Breast epithelium (tissue), 4 donors: ENCODE measurements around the gene ZMIZ1. TPM values are rescaled to one million over a fixed set of nuclear protein-coding genes. Genes with fewer than 3 reads are reported as not detected.
A peak's percentile ranks its signal among the peaks of the same experiment; 100 is the strongest.

ENCODE experiments used
- DNase-seq, 2 donors: peaks; one replicate each; pipeline ENCODE4 v3.0.0-alpha.2; 2019; ENCODE audit warnings: low spot score in 2 of 2
- H3K27ac ChIP-seq, 2 donors: fragments of 200-600 bp; sonication (generic) in 1 of 2; one replicate each; pipeline ENCODE4 v1.5.1; 2016 to 2019; ENCODE audit warnings: mild to moderate bottlenecking in 1 of 2
- H3K27me3 ChIP-seq, 2 donors: fragments of 200-600 bp; sonication (generic) in 1 of 2; one replicate each; pipeline versions ENCODE4 v1.5.1 to v1.6.0; 2017 to 2019; ENCODE audit warnings: control low read depth in 1 of 2, mild to moderate bottlenecking in 1 of 2
- H3K36me3 ChIP-seq: fragments of 200-600 bp; one replicate; pipeline ENCODE4 v1.5.1; 2019
- H3K4me1 ChIP-seq, 2 donors: fragments of 200-600 bp; sonication (generic); one replicate each; pipeline ENCODE4 v1.5.1; 2016 to 2019; ENCODE audit warnings: control low read depth in 1 of 2
- H3K4me3 ChIP-seq, 3 donors: fragments of 200-600 bp; sonication (generic); 1 replicate in 2 of 3; 2 replicates in 1 of 3; pipeline ENCODE4 v1.5.1; 2016 to 2019; ENCODE audit warnings: mild to moderate bottlenecking in 3 of 3, moderate library complexity in 2 of 3
- H3K9me3 ChIP-seq, 2 donors: fragments of 200-600 bp; sonication (generic) in 1 of 2; one replicate each; pipeline ENCODE4 v1.5.1; 2016 to 2019; ENCODE audit warnings: control low read depth in 1 of 2
- POLR2A ChIP-seq: fragments of 450-650 bp; IDR thresholded peaks from one replicate; pipeline ENCODE4 v1.6.1; 2016; ENCODE audit warnings: antibody characterized with exemption, mild to moderate bottlenecking, moderate library complexity
- POLR2AphosphoS5 ChIP-seq, 3 donors: sonication (generic); formaldehyde crosslinking; IDR thresholded peaks; one replicate each; pipeline ENCODE4 v1.6.1; 2017; ENCODE audit warnings: antibody characterized with exemption in 3 of 3
- intact Hi-C: fragments of 100-400 bp; cut with DNase I; formaldehyde crosslinking; loops from one replicate; pipeline ENCODE4 v1.15.1; 2023; ENCODE audit warnings: low total_unique reads
- total RNA-seq, 3 donors: library from RNA; depleted of rRNA; stranded (reverse); fragments of >200 nt; gene quantifications; one replicate each; pipeline ENCODE4 v1.1.0, GENCODE V29; 2016
- TF ChIP-seq, protein P1 (sequence below), 3 donors: fragments of 450-650 bp; IDR thresholded peaks; one replicate each; pipeline ENCODE4 v1.5.1; 2016 to 2017; ENCODE audit warnings: antibody characterized with exemption in 3 of 3, mild to moderate bottlenecking in 3 of 3, moderate library complexity in 3 of 3

ZMIZ1 gene
- total RNA-seq, 3 donors from 2014 or later = 34.4 to 63.7 (median 39.8) TPM

GRCh38 chr10:79149345-79149661 is 80.5 kb downstream of the ZMIZ1 start:
- Histone ChIP-seq H3K4me3 (peak overlapping the region in 1 of 3 donors; percentile 34), H3K27ac (peak overlapping the region; percentile 92 to 98), H3K36me3 (no peaks in the 10 kb centered on the region), H3K4me1 (peaks cover 46 to 66% of the 10 kb centered on the region in 2 donors), H3K27me3 (no peaks in the 10 kb centered on the region), H3K9me3 (no peaks in the 10 kb centered on the region)
- TF ChIP-seq POLR2AphosphoS5 (IDR thresholded peaks at IDR 0.05) (no peak), POLR2A (no peak)
- TF ChIP-seq, protein P1, sequence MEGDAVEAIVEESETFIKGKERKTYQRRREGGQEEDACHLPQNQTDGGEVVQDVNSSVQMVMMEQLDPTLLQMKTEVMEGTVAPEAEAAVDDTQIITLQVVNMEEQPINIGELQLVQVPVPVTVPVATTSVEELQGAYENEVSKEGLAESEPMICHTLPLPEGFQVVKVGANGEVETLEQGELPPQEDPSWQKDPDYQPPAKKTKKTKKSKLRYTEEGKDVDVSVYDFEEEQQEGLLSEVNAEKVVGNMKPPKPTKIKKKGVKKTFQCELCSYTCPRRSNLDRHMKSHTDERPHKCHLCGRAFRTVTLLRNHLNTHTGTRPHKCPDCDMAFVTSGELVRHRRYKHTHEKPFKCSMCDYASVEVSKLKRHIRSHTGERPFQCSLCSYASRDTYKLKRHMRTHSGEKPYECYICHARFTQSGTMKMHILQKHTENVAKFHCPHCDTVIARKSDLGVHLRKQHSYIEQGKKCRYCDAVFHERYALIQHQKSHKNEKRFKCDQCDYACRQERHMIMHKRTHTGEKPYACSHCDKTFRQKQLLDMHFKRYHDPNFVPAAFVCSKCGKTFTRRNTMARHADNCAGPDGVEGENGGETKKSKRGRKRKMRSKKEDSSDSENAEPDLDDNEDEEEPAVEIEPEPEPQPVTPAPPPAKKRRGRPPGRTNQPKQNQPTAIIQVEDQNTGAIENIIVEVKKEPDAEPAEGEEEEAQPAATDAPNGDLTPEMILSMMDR (IDR thresholded peaks at IDR 0.05) = no peak
- intact Hi-C loops = no loop called here
- no peak for DNase-seq

DNA sequence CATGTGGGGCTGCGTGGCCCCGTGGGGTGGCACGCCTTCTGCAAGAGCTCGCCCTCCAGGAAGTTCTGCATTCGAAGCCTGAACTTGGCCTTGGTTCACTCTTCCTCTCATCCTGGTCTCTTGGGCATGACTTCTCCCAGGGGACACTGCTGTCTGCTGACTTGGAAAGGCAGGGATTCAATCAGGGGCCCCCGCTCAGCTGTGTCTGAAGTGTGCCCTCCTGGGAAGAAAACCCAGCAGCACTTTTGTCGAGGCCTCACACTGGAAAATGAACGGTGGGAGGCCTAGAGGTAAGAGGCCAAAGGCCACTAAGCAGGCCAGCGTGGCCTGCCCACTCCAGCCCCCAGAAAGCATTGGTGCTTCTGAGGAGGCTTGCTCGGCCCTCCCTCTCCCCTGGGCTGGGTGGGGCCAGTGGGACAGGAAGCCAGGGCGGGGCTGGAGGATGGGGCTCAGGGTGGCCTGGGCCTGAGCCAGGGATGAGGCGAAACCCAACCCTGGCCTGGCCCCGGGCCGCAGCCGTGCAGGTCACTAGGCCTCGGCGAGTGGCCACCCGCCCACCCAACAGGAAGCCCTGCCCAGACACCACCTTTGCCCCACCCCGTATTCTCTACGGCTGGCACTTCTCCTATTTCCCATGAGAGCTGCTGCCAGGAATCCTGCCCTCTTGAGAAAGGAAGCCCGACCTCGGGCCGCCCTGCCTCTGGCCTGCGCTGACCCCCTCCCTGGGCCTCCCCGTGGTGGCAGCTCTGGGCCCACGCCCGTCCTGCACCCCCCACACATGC is 81.1 kb downstream of the ZMIZ1 start:
- Histone ChIP-seq H3K27ac (peak overlapping the region; percentile 92 to 98), H3K4me3 (peak overlapping the region in 1 of 3 donors; percentile 34), H3K4me1 (peaks cover 46 to 64% of the 10 kb centered on the region in 2 donors), H3K9me3 (no peaks in the 10 kb centered on the region), H3K27me3 (no peaks in the 10 kb centered on the region), H3K36me3 (no peaks in the 10 kb centered on the region)
- intact Hi-C loops = loop anchor here (5.0 kb wide), 1 partner anchor 1027 kb away; no protein-coding TSS in a partner anchor
- DNase-seq = peak; percentile 72 to 77
- TF ChIP-seq POLR2AphosphoS5 (IDR thresholded peaks at IDR 0.05) (peak in 1 of 3 donors; percentile 39), POLR2A (no peak)

GRCh38 chr10:79150444-79150754 is 81.6 kb downstream of the ZMIZ1 start:
- TF ChIP-seq, protein P1 (IDR thresholded peaks at IDR 0.05) = no peak
- no peak for TF ChIP-seq POLR2A
- intact Hi-C loops = loop anchor here (5.0 kb wide), 1 partner anchor 1027 kb away; no protein-coding TSS in a partner anchor
- Histone ChIP-seq H3K9me3 (no peaks in the 10 kb centered on the region), H3K36me3 (no peaks in the 10 kb centered on the region), H3K27ac (peak overlapping the region; percentile 92 to 98), H3K4me3 (peak overlapping the region in 1 of 3 donors; percentile 34), H3K27me3 (no peaks in the 10 kb centered on the region), H3K4me1 (peaks cover 46 to 58% of the 10 kb centered on the region in 2 donors)
- no peak for DNase-seq

DNA sequence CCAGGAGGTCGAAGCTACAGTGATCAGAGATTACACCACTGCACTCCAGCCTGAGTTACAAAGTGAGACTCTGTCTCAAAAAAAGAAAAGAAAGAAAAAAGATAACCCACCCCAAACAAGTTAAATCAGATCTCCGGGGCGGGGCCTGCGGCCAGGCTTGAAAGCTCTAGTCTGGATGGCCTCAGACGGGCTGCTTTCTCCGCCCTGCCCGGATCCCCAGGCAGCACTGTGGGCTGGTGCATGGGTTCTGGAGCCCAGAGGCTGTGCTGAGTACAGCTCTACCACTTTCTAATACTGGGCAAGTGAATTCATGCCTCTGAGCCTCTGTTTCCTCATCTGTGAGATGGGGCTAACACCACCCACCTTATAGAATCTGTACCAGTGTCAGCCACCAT is 83.7 kb downstream of the ZMIZ1 start:
- no peak overlapping the region for H3K4me3 ChIP-seq
- H3K27ac ChIP-seq = peak overlapping the region; percentile 92 to 98
- H3K9me3 ChIP-seq = no peaks in the 10 kb centered on the region
- H3K27me3 ChIP-seq = no peaks in the 10 kb centered on the region
- intact Hi-C loops = loop anchor here (1.0 to 5.0 kb wide), 2 partner anchors 86 to 1025 kb away; no protein-coding TSS in a partner anchor
- TF ChIP-seq, protein P1 (IDR thresholded peaks at IDR 0.05) = no peak
- TF ChIP-seq POLR2A (no peak), POLR2AphosphoS5 (IDR thresholded peaks at IDR 0.05) (no peak)
- H3K4me1 ChIP-seq = peaks cover 35 to 49% of the 10 kb centered on the region in 2 donors
- no peaks in the 10 kb centered on the region for H3K36me3 ChIP-seq
- DNase-seq = no peak

DNA sequence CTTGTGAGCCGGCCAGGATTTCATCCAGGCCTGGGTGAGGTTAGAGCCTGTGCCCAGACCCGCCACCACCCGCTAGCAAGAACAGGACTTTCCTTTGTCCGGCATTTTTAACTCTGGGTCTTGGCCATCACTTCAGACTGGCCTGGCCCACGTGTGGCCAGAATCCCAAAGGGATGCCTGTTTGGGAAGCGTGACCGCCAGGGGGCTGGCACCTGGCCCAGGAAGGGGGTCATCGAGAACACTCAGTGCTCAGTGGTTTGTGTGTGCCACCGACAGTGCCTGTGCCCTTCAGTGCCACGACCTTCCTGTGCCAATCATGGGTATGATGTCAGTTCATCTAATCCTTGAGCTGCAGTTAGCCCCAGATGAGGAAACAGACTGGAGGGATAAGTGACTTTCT is 85.0 kb downstream of the ZMIZ1 start:
- Histone ChIP-seq H3K36me3 (no peaks in the 10 kb centered on the region), H3K4me1 (peaks cover 31 to 43% of the 10 kb centered on the region in 2 donors), H3K27me3 (no peaks in the 10 kb centered on the region), H3K27ac (peak overlapping the region; percentile 92 to 98), H3K9me3 (no peaks in the 10 kb centered on the region), H3K4me3 (no peak overlapping the region)
- intact Hi-C loops = loop anchor here (5.0 kb wide), 1 partner anchor 1024 kb away; no protein-coding TSS in a partner anchor
- DNase-seq = no peak
- TF ChIP-seq, protein P1 (IDR thresholded peaks at IDR 0.05) = no peak
- TF ChIP-seq POLR2AphosphoS5 (IDR thresholded peaks at IDR 0.05) (no peak), POLR2A (no peak)
